Loucy (cell line): ENCODE results near the gene PAPSS2.

Source experiments
- H2AFZ ChIP-seq: fragments of 200-600 bp; sonication (generic); 2 replicates; pipeline ENCODE4 v1.6.0; 2016; ENCODE audit warnings: antibody characterized with exemption, mild to moderate bottlenecking, low read length, moderate library complexity
- H3F3A ChIP-seq: fragments of 200-600 bp; 2 replicates; pipeline ENCODE4 v1.6.0; 2016; ENCODE audit warnings: antibody characterized with exemption, low read depth, mild to moderate bottlenecking
- H3K27me3 ChIP-seq: fragments of 200-600 bp; sonication (generic); 2 replicates; pipeline ENCODE4 v1.6.1; 2014; ENCODE audit warnings: low read length, mild to moderate bottlenecking; ENCODE audit not compliant: insufficient read depth, poor library complexity, severe bottlenecking
- H3K36me3 ChIP-seq: fragments of 200-600 bp; sonication (generic); 2 replicates; pipeline ENCODE4 v1.6.1; 2016; ENCODE audit warnings: low read length; ENCODE audit not compliant: insufficient read depth
- H3K4me1 ChIP-seq: fragments of 200-600 bp; sonication (generic); 2 replicates; pipeline ENCODE4 v1.5.1; 2014; ENCODE audit warnings: low read length, mild to moderate bottlenecking; ENCODE audit not compliant: insufficient read depth, poor library complexity, severe bottlenecking
- H3K4me2 ChIP-seq: fragments of 200-600 bp; sonication (generic); 2 replicates; pipeline ENCODE4 v1.6.0; 2014; ENCODE audit warnings: antibody characterized with exemption, low read length, low read depth, mild to moderate bottlenecking; ENCODE audit not compliant: poor library complexity, severe bottlenecking
- H3K4me3 ChIP-seq: fragments of 200-600 bp; sonication (generic); 2 replicates; pipeline ENCODE4 v1.5.1; 2014; ENCODE audit warnings: low read length, mild to moderate bottlenecking, mixed read lengths; ENCODE audit not compliant: poor library complexity, severe bottlenecking
- H3K79me2 ChIP-seq: fragments of 200-600 bp; sonication (generic); 2 replicates; pipeline ENCODE4 v1.6.1; 2014; ENCODE audit warnings: low read length; ENCODE audit not compliant: insufficient read depth
- H3K9ac ChIP-seq: fragments of 200-600 bp; sonication (generic); 2 replicates; pipeline ENCODE4 v1.6.0; 2014; ENCODE audit warnings: mild to moderate bottlenecking, low read depth, low read length, moderate library complexity; ENCODE audit not compliant: poor library complexity, severe bottlenecking
- H3K9me2 ChIP-seq: fragments of 200-600 bp; sonication (generic); replicated peaks from 2 replicates; pipeline ENCODE4 v1.6.1; 2016; ENCODE audit warnings: low read depth, low read length, mixed read lengths
- H3K9me3 ChIP-seq: fragments of 200-600 bp; sonication (generic); 2 replicates; pipeline ENCODE4 v1.6.1; 2014; ENCODE audit warnings: mild to moderate bottlenecking, antibody characterized with exemption, low read length, low read depth; ENCODE audit not compliant: insufficient read depth
- H4K20me1 ChIP-seq: fragments of 200-600 bp; sonication (generic); 2 replicates; pipeline ENCODE4 v1.6.0; 2014; ENCODE audit warnings: antibody characterized with exemption, low read length, mild to moderate bottlenecking; ENCODE audit not compliant: insufficient read depth, poor library complexity, severe bottlenecking
- EZH2phosphoT487 ChIP-seq: fragments of 200-600 bp; IDR thresholded peaks from 2 replicates; pipeline ENCODE4 v1.6.1; 2018; ENCODE audit warnings: antibody characterized with exemption, mild to moderate bottlenecking, moderate library complexity, borderline replicate concordance
- TF ChIP-seq, protein P1 (sequence below): fragments of 200-600 bp; sonication (generic); conservative IDR thresholded peaks from 2 replicates; pipeline ENCODE4 v1.5.1; 2014; ENCODE audit warnings: mild to moderate bottlenecking, antibody characterized with exemption, low read length

PAPSS2 gene

DNA sequence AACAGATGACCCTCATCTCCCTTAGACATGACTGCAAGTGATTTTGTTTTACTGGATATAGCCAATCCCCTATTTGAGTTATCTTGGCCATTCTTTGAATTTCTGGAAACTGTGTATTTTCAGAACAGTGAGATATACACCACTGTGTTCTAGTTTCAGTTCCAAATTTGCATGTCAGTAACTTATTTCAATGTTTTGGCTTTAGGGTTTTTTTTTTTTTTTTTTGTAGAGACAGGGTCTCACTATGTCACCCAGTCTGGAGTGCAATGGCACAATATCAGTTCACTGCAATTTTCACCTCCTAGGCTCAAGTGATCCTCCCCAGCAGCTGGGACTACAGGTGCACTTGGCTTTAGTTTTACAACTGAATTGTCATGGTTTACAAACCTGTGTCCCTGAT is 91.1 kb downstream of the PAPSS2 start:
- Histone ChIP-seq H4K20me1 (no peaks in the 10 kb centered on the region), H2AFZ (no peak overlapping the region), H3K27me3 (no peaks in the 10 kb centered on the region), H3K4me1 (peaks cover 17% of the 10 kb centered on the region), H3K4me3 (no peak overlapping the region), H3K79me2 (no peaks in the 10 kb centered on the region), H3K9ac (no peak overlapping the region), H3K9me2 (no peaks in the 10 kb centered on the region), H3K36me3 (peaks cover 27% of the 10 kb centered on the region; the same call in 1 of the 2 replicates), H3K9me3 (no peaks in the 10 kb centered on the region), H3F3A (peaks cover 5% of the 10 kb centered on the region; the same call in 1 of the 2 replicates), H3K4me2 (peak overlapping the region; percentile 25)
- TF ChIP-seq, protein P1, sequence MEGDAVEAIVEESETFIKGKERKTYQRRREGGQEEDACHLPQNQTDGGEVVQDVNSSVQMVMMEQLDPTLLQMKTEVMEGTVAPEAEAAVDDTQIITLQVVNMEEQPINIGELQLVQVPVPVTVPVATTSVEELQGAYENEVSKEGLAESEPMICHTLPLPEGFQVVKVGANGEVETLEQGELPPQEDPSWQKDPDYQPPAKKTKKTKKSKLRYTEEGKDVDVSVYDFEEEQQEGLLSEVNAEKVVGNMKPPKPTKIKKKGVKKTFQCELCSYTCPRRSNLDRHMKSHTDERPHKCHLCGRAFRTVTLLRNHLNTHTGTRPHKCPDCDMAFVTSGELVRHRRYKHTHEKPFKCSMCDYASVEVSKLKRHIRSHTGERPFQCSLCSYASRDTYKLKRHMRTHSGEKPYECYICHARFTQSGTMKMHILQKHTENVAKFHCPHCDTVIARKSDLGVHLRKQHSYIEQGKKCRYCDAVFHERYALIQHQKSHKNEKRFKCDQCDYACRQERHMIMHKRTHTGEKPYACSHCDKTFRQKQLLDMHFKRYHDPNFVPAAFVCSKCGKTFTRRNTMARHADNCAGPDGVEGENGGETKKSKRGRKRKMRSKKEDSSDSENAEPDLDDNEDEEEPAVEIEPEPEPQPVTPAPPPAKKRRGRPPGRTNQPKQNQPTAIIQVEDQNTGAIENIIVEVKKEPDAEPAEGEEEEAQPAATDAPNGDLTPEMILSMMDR: no peak
- no peak for TF ChIP-seq EZH2phosphoT487

DNA sequence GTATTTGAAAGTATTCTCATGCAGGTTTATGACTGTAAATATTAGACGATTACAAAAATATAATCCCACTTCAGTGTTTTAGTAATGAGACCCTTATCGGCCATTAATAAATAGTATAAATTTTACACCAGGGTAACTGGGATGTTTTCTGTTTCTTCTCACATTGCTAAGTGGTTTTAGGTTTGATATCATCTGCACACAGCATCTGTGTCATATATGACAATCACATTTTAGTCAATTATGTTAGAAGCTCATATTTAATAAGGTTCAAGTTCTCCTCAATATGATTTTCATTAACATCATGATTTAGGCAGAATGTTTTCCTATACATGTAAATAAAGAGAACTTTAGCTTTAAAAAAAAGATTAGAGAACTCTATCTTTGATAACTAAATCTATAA is 91.6 kb downstream of the PAPSS2 start:
- TF ChIP-seq EZH2phosphoT487: no peak
- TF ChIP-seq, protein P1: no peak
- Histone ChIP-seq H3K36me3 (peaks cover 31% of the 10 kb centered on the region; the same call in 1 of the 2 replicates), H3K4me3 (no peak overlapping the region), H3F3A (peaks cover 5% of the 10 kb centered on the region; the same call in 1 of the 2 replicates), H3K4me2 (no peak overlapping the region), H3K9ac (no peak overlapping the region), H3K9me2 (no peaks in the 10 kb centered on the region), H3K27me3 (no peaks in the 10 kb centered on the region), H4K20me1 (no peaks in the 10 kb centered on the region), H3K9me3 (no peaks in the 10 kb centered on the region), H3K79me2 (no peaks in the 10 kb centered on the region), H3K4me1 (peaks cover 17% of the 10 kb centered on the region), H2AFZ (no peak overlapping the region)

DNA sequence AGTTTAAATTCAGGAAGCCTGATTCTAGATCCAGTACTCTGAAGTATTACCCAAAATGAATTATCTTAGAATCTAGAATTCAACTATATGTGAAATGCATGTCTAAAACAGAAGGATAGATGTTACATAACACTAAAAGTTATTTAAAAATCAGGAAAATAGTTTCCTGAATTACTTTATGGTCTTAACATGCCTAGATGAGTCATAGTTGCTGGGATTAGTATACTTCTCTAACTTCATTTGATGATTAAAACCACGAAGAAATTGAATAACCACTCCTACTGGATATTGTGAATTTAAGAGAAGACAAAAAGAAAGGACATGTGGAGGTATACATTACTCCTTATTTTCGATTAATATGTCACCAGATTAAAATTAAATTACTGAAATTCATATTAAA is 92.9 kb downstream of the PAPSS2 start:
- no peaks in the 10 kb centered on the region for H3K9me3 ChIP-seq
- H3K9ac ChIP-seq: no peak overlapping the region
- H4K20me1 ChIP-seq: no peaks in the 10 kb centered on the region
- TF ChIP-seq EZH2phosphoT487: no peak
- TF ChIP-seq, protein P1: no peak
- H3K27me3 ChIP-seq: no peaks in the 10 kb centered on the region
- no peak overlapping the region for H2AFZ ChIP-seq
- no peak overlapping the region for H3K4me3 ChIP-seq
- H3K4me2 ChIP-seq: no peak overlapping the region
- H3K9me2 ChIP-seq: no peaks in the 10 kb centered on the region
- peaks cover 17% of the 10 kb centered on the region for H3K4me1 ChIP-seq
- peaks cover 35% of the 10 kb centered on the region for H3K36me3 ChIP-seq
- peaks cover 5% of the 10 kb centered on the region; the same call in 1 of the 2 replicates for H3F3A ChIP-seq
- H3K79me2 ChIP-seq: no peaks in the 10 kb centered on the region
